Activated CD8-positive, alpha-beta memory T cell treated with anti-CD3 and anti-CD28 coated beads, Interleukin-2, amount 50 U/mL, for 24 hours (primary cell): ENCODE results near the gene PLCD1.
"Not testable (repeated sequence)": the region's sequence is repeated elsewhere in the genome, so short reads cannot be mapped to it uniquely, and the experiment has no call there.

Experiments used
- DNase-seq: peaks from one replicate; pipeline ENCODE4 v3.0.0-alpha.2; 2020; ENCODE audit errors: extremely low read depth

Gene PLCD1

GRCh38 chr3:38036906-38037305 is 7.5 kb upstream of the PLCD1 start:
- no peak for DNase-seq

DNA sequence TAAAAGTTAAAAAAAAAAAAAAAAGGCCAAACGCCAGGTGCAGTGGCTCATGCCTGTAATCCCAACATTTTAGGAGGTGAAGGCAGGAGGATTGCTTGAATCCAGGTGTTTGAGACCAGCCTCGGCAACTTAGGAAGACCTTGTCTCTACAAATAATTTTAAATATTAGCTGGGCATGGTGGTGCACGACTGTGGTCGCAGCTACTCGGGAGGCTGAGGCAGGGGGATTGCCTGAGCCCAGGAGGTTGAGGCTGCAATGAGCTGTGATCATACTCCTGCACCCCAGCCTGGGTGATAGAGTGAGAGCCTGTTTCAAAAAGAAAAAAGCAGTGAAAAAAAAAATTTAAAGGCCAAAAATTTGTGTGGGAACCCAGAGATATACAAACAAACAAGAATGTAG is 6.8 kb upstream of the PLCD1 start:
- DNase-seq: no peak

DNA sequence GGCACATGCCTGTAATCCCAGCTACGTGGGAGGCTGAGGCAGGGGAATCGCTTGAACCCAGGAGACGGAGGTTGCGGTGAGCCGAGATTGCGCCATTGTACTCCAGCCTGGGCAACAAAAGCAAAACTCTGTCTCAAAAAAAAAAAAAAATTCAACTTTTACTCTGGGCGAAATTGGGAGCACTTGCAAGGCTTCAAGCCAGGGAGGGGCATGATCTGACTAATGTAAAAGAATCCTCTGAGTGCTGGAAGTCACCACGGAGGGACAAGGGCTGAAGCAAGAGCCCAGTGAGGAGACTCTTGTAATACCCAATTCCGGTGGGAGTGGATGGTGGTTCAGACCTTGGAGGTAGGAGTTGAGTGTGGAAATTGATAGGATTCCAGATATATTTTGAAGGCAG is 4.9 kb upstream of the PLCD1 start:
- not testable (repeated sequence) for DNase-seq

- not testable (repeated sequence) for DNase-seq
Observed at GRCh38 chr3:38033586-38033985, 4.1 kb upstream of the PLCD1 start.

- no peak for DNase-seq
Observed at GRCh38 chr3:38032328-38032865, 3.0 kb upstream of the PLCD1 start.

DNA sequence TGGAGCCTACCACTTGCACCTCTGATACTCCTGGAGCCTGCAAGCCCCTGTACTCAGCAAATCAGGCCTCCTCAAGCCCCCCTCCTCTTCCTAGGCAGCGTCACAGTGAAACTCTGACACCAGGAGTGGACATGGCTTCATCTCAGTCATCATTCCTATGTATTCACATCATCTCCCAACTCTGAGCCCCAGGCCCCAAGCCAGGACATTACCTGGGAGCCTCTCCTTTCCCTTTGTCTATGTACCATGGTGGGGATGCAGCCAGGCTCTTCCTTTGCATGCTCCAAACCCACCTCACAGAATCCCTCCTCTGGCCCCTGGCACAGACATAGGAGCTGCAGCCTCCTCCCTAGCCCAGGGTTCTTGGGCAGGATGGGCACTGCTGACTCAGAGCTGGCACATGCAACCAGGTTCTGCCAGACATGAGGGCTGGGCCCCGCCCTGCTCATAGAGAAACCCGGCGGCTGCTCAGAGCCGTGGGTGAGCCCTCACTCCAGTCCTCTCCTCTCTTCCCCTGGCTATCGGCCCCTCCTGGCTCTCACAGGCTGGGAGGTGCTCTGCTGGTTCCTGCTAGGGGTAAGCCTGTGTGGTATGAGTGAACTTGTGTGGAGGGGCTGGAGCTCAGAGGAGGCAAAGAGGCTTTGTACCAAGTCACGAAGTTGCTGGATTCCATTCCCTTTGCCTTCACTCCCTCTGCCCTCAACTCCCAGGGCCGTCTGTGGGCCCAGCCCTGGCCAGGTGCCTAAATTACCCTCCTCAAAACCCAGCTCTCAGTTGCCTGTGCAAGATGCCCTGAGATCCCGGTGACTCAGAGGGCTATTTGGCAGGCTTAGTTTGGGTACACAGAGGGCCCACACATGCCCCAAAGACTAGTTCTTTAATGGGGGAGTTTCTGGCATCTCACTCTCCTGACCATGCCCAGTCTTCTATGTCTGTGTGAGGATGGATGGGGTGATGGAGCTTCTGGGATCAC is 1.9 kb upstream of the PLCD1 start:
- DNase-seq: no peak

- DNase-seq: no peak
Observed at GRCh38 chr3:38030126-38031021, 932 bp upstream of the PLCD1 start.

- no peak for DNase-seq
Observed at GRCh38 chr3:38028621-38029361, 651 bp downstream of the PLCD1 start.

GRCh38 chr3:38027466-38028465 is 1.7 kb downstream of the PLCD1 start:
- DNase-seq: no peak

- DNase-seq: no peak
Observed at GRCh38 chr3:38026856-38027255, 2.6 kb downstream of the PLCD1 start.

GRCh38 chr3:38022896-38023709 is 6.3 kb downstream of the PLCD1 start:
- no peak for DNase-seq

DNA sequence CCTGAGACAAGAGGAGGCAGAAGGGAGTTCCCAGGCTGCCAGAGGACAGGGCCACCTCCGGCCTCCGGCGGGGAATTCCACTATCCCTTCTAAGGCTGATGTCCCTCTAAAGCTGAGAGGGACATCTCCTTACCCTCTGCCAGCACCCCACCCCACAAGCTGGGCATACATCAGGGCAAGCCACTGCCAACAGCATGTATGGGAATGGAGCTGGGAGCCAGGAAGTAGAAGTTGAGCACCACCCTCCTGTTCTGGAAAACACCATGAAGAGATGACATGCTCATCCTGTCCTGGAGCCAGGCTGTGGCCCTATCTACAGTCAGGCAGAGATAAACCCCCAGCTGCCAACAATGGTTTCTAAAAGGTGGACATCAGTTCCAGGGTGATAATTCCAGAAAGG is 7.1 kb downstream of the PLCD1 start:
- no peak for DNase-seq

GRCh38 chr3:38021196-38021595 is 8.2 kb downstream of the PLCD1 start:
- no peak for DNase-seq

DNA sequence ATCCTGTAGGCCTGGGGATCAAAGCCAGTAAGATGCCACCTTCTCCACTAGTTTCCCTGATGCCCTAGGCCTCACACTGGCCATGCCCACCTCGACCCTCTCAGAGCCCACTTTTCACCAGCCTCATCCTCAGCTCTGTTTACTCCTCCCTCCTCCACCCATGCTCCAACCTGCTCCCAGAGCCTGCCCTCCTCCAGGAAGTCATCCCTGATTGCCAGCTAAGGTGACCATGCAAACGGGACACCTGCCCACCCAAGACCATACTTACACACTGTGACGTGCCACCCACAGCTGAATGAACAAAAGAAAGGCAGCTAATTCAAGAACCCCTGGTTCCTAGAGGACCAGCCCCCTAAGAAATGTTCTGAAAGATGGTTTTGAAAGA is 9.1 kb downstream of the PLCD1 start:
- no peak for DNase-seq

- DNase-seq: no peak
Observed at GRCh38 chr3:38019658-38020341, 9.6 kb downstream of the PLCD1 start.

DNA sequence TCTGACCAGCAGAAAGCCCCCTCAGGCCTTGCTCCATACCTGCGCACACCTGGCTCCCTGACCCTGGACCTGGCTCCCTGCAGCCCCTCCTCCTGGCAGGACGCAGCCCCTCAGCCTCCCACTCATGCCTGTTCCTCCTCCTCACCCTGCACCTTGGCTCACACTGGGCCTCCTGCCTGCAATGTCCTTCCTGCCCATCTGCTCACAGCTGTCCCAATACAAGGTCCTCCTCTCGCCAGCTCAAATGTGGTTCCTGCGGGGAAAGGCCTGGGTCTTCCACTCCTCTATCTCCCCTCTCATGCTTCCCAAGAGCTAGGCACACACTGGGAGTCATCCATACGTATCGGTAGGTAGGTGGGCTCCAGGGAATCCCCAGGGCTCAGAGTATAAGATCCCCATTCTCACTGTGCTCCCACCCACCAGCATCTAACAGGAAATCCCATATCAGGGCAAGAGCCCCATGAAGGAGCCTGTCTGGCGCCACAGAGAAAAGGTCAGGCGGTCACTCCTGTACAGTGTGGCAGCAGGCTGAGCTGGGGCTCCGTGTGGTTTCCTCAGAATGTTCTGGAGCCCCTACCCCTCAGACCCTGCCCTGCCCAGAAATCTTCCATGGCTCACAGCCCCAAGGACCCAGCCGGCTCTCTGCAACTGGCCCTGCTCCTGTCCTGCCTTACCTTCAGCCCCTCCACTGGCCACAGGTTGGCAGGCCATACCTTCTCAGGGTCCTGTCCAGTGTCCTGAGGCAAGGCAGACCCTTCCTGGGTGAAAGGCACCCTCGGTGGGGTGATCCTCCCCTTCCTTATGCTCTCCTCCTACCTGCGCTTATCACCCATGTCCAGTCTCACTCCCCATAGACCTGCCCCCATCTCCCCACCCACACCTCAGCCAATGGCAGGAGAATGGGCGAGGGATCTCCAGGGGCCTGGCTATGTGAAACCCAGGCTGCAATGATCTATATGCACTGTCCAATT is 10.9 kb downstream of the PLCD1 start:
- no peak for DNase-seq

- no peak for DNase-seq
Observed at GRCh38 chr3:38017445-38018295, 11.8 kb downstream of the PLCD1 start.
